HG03025 (cell line): Measurements from ENCODE around the gene GATA2.

Experiments
- ATAC-seq: cut with Tn5 transposase; IDR thresholded peaks from one replicate; pipeline ENCODE4 v1.9.1; 2021; ENCODE audit warnings: mild to moderate bottlenecking, moderate library complexity; ENCODE audit not compliant: unreplicated experiment, low FRiP score

GATA2 gene

DNA sequence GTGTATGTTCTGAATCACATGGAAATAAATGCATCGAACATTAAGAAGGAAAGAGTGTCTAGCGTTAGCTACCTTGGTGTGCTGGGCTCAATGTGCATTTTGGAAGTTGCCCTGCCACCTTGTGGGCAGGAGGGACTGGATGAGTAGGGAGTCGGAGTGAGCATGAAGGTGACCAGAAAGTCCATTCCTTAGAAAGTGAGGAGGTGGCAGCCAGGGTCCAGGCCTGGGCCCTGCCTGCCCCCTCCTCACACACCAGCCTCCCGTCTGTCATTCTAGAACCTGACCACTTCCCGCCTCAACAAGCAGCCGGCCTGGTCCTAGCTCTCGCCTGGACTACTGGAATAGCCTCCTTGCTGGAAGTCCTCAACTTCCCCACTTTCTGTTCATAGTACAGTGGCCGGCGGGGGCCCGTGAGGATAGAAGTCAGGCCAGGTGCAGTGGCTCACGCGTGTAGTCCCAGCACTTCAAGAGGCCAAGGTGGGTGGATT is 10.2 kb upstream of the GATA2 start:
- ATAC-seq: no peak

DNA sequence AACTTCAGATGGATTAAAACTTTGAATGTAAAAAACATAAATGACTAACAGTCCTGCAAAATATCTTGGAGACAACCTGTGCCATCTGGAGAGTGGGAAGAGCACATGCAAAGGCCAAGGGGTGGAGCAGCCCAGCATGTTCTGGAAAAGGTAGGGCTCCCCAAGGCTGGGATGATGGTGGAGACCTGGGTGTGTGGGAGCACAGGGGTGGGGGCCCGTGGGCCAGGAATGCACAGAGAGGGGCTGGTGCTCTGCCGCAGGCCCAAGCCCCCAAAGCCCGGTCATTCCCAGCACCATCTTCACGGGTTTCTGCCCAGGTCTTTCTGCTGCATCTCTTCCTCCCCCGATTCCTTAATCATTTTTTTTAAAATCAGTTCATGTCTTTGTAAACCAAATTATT is 9.7 kb upstream of the GATA2 start:
- no peak for ATAC-seq

DNA sequence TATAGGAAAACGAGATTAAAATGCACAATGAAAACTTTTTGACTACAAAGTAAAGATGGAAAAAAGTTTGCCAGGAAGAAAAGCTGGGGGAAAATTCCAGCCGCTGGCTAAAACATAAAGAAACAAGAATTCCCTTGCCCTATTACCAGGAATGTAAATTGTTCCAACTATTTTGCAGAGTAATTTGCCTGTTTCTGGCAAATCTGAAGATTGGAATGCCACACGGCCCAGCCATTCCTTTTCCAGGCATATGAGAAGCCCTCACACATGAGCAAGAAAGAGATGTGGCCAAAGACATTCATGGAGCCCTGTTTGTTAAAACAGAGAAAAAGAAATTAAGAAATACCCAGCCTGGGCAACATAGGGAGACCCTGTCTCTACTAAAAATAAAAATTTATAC is 8.4 kb upstream of the GATA2 start:
- no peak for ATAC-seq

DNA sequence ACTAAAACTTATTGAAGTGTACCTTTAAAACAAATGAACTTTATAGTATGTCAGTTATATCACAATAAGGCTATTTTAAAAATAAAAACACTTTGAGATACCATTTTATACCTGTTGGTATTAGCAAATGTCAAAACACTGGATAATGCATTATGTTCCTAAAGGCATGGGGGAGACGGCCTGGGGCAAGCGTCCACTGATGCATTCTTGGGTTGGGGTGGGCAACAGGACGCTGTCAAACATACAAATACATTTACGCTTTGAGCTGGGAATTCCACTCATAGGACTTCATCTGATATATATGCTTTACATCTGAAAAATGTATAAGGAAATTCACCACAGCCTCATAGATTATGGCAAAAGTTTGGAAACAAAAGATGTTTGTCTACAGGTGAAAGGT is 7.6 kb upstream of the GATA2 start:
- no peak for ATAC-seq

GRCh38 chr3:128499724-128500275 is 6.8 kb upstream of the GATA2 start:
- no peak for ATAC-seq

DNA sequence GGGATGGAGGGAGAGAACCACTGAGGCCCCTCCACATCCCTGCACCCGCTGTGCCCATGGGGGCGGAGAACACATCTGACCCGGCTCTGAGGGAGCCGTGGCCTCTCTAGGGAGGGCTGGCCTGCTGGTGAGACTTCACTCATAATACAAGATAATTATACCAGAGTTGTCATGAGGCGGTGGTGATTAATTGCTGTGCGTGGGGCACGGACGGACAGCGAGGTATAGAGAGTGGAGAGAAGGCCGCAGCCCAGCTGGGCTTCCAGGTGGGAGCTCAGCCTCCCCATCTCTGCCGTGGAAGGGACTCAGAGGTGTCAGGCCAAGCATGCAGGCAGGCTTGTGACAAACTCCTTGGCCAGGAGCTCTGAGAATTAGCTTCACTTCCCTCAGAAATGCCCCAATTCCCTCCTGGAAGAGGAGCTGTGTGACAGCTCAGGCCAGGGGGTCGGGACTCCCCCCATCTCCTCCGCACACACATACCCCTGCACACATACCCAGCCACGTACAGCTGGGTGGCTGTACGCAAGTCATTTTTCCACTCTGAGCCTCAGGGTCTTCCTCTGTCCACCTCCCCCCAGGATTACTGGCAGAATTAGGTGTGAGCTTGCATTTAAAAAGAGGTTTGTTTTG is 6.0 kb upstream of the GATA2 start:
- ATAC-seq: no peak

- ATAC-seq: no peak
These were observed 5.2 kb upstream of the GATA2 start for GRCh38 chr3:128498127-128498626.

DNA sequence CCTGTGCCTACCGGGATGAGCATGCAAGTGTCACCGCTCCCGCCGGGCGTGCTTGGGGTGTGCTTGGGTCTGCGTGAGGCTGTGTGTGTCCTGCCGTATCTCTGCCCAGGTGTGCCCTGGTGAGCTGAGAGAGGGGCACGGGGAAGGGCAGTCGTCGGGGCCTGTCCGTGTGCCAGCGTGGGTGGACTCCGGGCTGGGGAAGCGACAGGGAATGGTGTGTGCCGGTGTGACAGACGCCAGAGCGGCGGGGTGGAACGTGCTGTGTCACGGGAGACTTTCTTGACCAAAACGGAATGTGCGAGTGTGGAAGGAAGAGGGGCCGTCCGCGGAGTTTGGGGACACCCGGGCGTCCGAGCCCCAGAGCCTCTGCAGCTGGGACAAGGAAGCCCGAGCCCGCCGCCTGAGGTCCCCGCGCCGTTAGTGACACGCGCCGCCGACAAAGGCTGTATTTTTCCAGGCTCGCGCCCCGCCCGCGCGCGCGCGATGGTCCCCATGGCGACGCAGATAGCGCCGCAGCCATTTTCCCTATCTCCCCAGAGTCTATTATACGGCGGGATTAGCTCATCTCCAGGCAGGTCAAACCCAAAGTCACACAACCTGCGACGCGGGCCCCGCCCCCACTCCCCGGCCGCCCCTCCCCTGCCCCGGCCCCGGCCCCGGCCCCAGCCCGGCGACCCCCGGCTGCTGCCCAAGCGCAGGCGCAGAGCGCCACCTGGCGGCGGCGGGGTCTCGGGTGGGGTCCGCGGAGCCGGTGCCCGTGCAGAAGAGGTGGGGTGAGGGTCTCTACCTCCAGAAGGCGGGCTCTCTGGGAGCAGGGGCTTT is 4.5 kb upstream of the GATA2 start:
- no peak for ATAC-seq

GRCh38 chr3:128496602-128497304 is 3.8 kb upstream of the GATA2 start:
- no peak for ATAC-seq

DNA sequence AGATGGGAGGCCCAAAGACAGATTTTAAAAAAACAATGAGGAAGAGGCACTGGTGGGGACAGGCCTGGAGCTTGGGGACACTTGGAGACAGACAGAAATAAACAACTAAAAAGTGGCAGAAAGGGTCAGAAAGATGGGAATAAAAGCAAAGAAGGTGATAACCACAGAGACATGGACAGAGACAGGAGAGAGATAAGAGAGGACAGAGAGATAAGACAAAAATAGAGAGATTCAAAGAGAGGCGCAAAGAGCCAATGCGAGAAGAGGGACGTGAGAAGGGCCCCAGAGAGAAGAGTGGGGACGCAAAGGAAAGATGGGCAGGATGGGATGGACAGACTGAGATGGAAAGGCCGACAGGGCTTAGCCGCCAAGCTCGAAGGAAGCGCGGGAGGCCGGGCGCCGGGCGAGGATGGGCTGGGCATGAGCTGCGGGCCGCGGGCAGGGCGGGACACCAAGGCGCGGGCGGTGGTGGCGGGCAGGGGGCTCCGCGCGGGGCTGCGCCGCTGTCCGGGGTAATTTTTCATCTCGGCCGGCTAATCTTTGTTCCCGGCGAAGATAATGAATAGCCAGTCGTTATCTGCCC is 3.1 kb upstream of the GATA2 start:
- ATAC-seq: no peak

DNA sequence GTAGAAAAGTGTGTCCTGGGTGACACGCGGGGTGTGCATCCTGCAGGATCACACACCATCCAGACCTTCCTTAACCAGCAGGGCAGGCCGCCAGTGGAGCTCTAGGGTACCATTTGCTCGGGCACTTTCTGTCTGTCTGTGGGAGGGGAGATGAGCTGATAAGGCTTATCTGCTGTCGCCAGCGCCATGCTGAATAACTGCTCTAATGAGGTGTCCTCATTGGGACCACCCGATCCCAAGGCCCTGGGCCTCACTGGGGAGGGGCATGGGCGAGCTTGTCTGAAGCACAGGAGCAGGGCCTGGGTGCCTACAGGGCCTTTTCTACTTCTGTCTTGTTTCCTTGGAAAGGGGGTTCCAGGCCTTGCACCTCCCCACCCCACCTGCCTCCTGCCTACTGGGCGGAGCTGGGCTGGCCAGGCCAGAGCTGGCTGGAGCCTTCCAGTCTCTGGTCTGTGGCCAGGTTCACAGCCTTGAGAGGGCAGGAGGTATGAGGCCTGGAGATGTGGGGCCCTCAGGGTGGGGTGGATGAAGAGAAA is 2.5 kb upstream of the GATA2 start:
- ATAC-seq: no peak

GRCh38 chr3:128494367-128494650 is 1.3 kb upstream of the GATA2 start:
- ATAC-seq: no peak

GRCh38 chr3:128493570-128494366 is 767 bp upstream of the GATA2 start:
- ATAC-seq: no peak

DNA sequence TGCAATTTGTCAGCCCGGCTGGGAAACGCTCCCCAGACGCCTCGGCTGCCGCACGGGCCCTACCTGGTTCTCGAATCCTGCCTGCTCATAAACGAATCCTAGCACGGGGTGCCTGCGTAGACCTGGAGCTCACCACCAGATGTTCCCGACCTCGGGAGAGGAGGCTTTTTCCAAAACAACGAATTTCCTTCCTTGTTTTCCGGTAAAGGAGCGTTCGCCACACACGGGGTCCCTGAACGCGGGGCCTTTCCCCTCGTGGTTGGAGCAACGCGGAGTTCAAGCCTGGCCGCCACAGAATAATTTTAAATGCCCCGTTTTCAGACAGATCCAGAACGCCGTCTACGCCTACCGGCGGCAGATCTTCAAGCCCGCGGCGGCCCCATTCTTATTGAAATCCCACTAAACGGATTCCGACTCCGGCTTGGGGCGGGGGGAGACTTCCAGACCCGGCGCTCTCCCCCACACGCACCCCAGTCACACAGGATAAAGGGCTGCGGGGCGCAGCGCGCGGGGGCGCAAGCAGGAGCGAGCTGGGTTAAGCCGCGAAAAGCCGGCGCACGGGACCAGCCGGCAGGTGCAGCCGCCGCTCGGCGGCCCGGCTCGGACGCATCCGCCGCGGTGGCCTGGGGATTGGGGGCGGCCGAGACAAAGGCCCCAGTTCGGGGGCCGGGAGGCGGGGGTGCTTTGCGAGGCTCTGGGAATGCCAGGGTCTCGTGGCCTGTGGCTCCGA is 895 bp downstream of the GATA2 start:
- no peak for ATAC-seq

DNA sequence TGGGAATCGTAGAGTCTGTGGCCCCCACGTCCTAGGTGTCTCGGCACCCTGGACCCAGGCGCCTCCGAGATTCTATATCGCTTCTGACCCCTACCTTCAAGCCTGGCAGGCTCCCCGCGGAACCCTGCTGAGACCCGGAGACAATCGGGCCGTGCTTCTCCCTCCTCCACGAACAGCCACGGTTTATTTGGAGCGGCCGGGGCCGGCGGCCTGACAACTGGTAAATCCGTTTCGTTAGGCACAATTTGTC is 1.4 kb downstream of the GATA2 start:
- no peak for ATAC-seq

DNA sequence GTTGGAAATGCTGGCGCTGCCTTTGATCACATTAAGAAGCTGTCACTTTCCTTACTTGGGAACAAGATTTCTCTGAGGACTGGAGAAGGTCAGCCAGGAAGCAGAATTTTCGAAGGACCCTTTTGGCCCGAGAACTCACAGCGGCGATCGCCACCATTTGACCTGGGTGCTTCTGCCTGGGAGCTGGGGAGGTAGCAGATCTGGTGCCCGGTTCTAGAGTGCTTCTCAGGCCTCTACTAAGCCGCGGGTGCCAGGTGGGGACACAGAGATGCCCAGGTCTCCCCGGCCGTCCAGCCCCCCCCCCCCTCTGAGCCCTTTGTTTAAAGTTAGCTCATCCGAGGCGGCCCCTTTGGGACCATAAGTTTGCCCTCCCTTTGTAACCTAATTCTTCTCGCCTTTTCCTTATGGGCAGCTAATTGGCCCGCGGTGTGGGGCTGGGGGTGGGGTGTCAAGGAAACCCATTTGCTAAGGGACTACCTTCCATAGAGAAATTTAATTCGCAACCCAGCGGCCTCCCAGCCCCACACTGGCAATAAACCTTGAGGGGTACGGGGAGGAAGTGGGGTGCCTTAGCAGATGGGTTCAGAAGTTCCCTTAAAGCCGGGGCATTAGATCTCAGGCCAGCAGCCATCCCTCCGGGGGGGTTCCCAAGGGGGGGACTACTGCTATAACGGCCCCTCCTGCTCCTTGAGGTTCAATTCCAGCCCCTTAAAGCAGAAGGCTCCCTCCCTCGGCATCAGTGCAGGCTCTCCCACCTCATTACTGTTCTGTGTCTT is 1.9 kb downstream of the GATA2 start:
- ATAC-seq: no peak

- no peak for ATAC-seq
These were observed 2.4 kb downstream of the GATA2 start for GRCh38 chr3:128490650-128490914.

DNA sequence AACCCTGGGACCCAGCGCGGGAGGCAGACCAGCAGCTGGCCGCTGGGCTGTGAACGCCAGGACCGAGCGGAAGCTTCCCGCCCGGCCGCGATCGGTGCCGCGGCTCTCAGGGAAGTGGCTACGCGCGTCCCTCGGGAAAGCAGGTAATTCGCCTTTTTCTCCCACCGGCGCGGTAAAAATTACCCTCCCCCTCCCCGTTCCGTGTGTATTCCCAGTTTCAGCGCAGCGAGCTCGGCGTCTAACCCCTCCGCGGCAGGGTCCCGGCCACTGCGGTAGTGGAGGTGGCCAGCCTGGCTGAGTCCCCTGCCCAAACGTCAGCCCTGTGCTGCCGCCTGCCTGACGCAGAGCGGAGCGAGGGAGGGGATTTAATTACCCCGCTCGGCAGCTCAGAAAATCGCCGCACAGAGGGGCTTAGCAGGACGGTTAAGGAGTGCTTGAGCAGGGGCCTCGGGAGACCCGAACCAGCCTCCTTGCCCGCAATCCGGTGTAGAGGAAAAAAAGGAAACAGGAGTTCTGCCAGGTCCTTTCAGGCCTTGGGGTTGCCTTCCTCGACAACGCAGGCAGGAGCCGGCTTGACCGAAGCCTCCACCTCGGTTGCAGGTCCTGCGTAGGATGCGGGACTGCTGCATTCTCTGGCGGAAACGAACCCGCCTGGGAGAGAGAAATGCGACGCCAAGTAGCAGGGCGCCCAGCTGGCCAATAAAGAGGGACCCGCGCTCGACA is 2.9 kb downstream of the GATA2 start:
- ATAC-seq: no peak

DNA sequence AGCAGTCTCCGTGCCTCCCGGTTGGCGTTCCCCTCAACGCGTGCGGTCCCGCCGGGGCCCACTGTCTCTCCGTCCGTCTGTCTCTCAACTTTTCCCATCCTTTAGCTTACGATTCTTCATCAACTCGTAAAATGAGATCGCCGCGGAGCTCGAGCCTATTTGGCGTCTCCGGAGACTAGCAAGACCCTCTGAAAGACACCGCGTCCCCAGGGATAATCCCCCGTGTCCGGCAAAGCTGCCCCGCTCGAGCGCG is 3.4 kb downstream of the GATA2 start:
- ATAC-seq: no peak
